Measurements from ENCODE around the gene FBXL19. TPM values are rescaled to one million over a fixed set of nuclear protein-coding genes. Genes with fewer than 3 reads are reported as not detected.

The FBXL19 gene
- total and polyA plus RNA-seq, 2 of the 8 experiments (the other 6 are each of a cell fraction or from before 2014, with no cell fraction given): 47.2 to 72.2 TPM

DNA sequence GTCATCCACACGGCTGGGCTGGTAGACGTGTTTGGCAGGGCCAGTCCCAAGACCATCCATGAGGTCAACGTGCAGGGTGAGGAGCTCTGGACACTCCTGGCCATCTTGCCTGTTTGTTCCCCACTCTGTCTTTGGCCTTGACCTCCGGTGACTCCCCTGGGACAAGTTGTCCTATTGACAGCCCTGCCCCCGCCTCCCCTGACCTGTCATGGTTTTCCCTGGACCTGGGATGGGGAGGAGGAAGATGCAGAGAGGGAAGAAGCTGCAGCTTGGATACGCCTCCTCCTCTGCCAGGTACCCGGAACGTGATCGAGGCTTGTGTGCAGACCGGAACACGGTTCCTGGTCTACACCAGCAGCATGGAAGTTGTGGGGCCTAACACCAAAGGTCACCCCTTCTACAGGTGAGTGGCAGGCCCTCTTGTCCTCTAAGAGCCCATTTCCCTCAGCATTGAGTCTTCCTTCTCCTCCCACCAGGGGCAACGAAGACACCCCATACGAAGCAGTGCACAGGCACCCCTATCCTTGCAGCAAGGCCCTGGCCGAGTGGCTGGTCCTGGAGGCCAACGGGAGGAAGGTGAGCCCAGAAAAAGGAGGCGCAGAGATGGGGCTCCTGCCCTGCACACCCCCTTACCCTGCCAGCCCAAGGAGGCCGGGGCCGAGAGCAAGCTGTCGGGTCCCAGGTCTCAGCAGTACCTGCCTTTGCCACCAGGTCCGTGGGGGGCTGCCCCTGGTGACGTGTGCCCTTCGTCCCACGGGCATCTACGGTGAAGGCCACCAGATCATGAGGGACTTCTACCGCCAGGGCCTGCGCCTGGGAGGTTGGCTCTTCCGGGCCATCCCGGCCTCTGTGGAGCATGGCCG is 63.0 kb downstream of the FBXL19 start:
- Histone ChIP-seq H4K20me1 (replicated peaks in 1 of 2; ENCODE audit: control insufficient read depth in 1 of 2, insufficient read depth in 2 of 2, low read length in 2 of 2) (peaks cover 0 to 11% of the 10 kb centered on the region in 2 experiments), H3K79me2 (ENCODE audit: control insufficient read depth in 1 of 2, insufficient read depth in 2 of 2, low read length in 2 of 2) (no peaks in the 10 kb centered on the region), H2BK15ac (ENCODE audit: low read length) (no peak overlapping the region), H3K4me3 (ENCODE audit: extremely low read depth in 1 of 4, insufficient read depth in 2 of 4, low read depth in 3 of 4, low read length in 4 of 4) (no peak overlapping the region), H3K36me3 (ENCODE audit: control insufficient read depth in 2 of 4, insufficient read depth in 4 of 4, low read length in 3 of 4) (peaks cover 4 to 8% (median 6%) of the 10 kb centered on the region in 4 experiments; a peak in 4 of 8 replicates), H4K91ac (replicated peaks; ENCODE audit: insufficient read length, low read length) (no peak overlapping the region), H2BK20ac (ENCODE audit: low read length) (no peak overlapping the region), H3K23ac (ENCODE audit: insufficient read length) (no peak overlapping the region), H3K9me3 (ENCODE audit: insufficient read depth in 2 of 2, low read depth in 1 of 2, low read length in 1 of 2) (no peaks in the 10 kb centered on the region), H4K8ac (ENCODE audit: extremely low read depth, insufficient read depth, low read length) (peak overlapping the region; percentile 43; the same call in 1 of the 2 replicates), H3K79me1 (ENCODE audit: low read depth, low read length) (no peaks in the 10 kb centered on the region), H4K5ac (ENCODE audit: insufficient read length, low read depth, low read length) (no peak overlapping the region), H3K4ac (replicated peaks; ENCODE audit: insufficient read length, low read depth, low read length) (no peak overlapping the region), H3K18ac (ENCODE audit: extremely low read depth, low read length) (no peak overlapping the region; the same call in 1 of the 2 replicates), H3K9ac (replicated peaks in 1 of 4; ENCODE audit: extremely low read depth in 1 of 4, low read depth in 3 of 4, low read length in 3 of 4) (no peak overlapping the region), H2AK5ac (ENCODE audit: low read depth, low read length) (no peak overlapping the region), H2BK12ac (ENCODE audit: low read depth, low read length) (no peak overlapping the region; the same call in 1 of the 2 replicates), H2BK120ac (replicated peaks; ENCODE audit: low read depth, low read length) (no peak overlapping the region), H3K14ac (ENCODE audit: insufficient read length) (no peak overlapping the region), H3K4me1 (replicated peaks in 1 of 4; ENCODE audit: control insufficient read depth in 3 of 4, insufficient read depth in 4 of 4, low read length in 3 of 4) (peaks cover 0 to 5% (median 2%) of the 10 kb centered on the region in 4 experiments; a peak in 4 of 7 replicates), H2BK5ac (ENCODE audit: low read depth, low read length) (0 out of 2 replicates have a peak overlapping the region, but pooled peaks have one; percentile 35), H3K56ac (replicated peaks; ENCODE audit: insufficient read length, low read depth, low read length) (no peak overlapping the region), H3K23me2 (ENCODE audit: low read depth, low read length) (peaks cover 3% of the 10 kb centered on the region; the same call in 1 of the 2 replicates), H3K27ac (ENCODE audit: low read depth, low read length) (no peak overlapping the region), H2AFZ (ENCODE audit: low read length) (no peak overlapping the region), H3K27me3 (replicated peaks in 1 of 4; ENCODE audit: control insufficient read depth in 3 of 4, extremely low read depth in 1 of 4, insufficient read depth in 3 of 4, low read length in 3 of 4) (no peaks in the 10 kb centered on the region; a peak in 1 of 7 replicates), H3K4me2 (ENCODE audit: insufficient read depth in 1 of 2, low read depth in 2 of 2, low read length in 2 of 2) (no peak overlapping the region)
- no peak for FAIRE-seq
- CTCF ChIA-PET (ENCODE audit: partially characterized antibody): interaction anchor here (0.7 to 5.5 kb wide), 35 partner anchors 10 to 882 kb away, joined by 3 to 39 read pairs (median 7); partner anchors contain the start of genes KAT8, PRSS8, STX4 and ZNF646
- POLR2A ChIA-PET (ENCODE audit: partially characterized antibody): interaction anchor here (0.6 to 5.9 kb wide), 22 partner anchors 9 to 1013 kb away, joined by 3 to 45 read pairs (median 5); partner anchors contain the start of genes KAT8, TAOK2, ZNF646 and ZNF668
- no peak for DNase-seq (ENCODE audit: low read depth in 1 of 2, low spot score in 2 of 2)
- WGBS, 2 experiments (ENCODE audit: extremely low coverage in 1 of 2, insufficient coverage in 1 of 2, insufficient read length in 1 of 2, insufficient replicate concordance in 2 of 2, low coverage in 1 of 2, low lambda C conversion rate in 2 of 2, missing lambda C conversion rate in 1 of 2): 94% methylated on average over 27 of the region's 29 CpGs; no CpG with 5 or more reads in 1 of the 2 experiments
- TF ChIP-seq SRF (IDR thresholded peaks at IDR 0.05; ENCODE audit: low read depth, low read length) (no peak), BCL11A (IDR thresholded peaks at IDR 0.05; ENCODE audit: low read depth in 2 of 2, low read length in 2 of 2) (no peak), RAD21 (IDR thresholded peaks at IDR 0.05 in 1 of 2, conservative IDR thresholded peaks at IDR 0.05 in 1 of 2; ENCODE audit: low read depth in 2 of 2, low read length in 2 of 2) (no peak; a peak in 1 of 4 replicates), CHD2 (IDR thresholded peaks at IDR 0.05; ENCODE audit: low read length) (no peak), TBP (IDR thresholded peaks at IDR 0.05; ENCODE audit: low read depth, low read length) (no peak), SP4 (IDR thresholded peaks at IDR 0.05; ENCODE audit: low read length) (no peak), SP1 (IDR thresholded peaks at IDR 0.05; ENCODE audit: low read depth, low read length) (no peak), EGR1 (IDR thresholded peaks at IDR 0.05; ENCODE audit: borderline replicate concordance, low read depth, low read length) (no peak), GABPA (IDR thresholded peaks at IDR 0.05; ENCODE audit: borderline replicate concordance, insufficient read depth, low read length) (no peak)
- TF ChIP-seq, protein P1, sequence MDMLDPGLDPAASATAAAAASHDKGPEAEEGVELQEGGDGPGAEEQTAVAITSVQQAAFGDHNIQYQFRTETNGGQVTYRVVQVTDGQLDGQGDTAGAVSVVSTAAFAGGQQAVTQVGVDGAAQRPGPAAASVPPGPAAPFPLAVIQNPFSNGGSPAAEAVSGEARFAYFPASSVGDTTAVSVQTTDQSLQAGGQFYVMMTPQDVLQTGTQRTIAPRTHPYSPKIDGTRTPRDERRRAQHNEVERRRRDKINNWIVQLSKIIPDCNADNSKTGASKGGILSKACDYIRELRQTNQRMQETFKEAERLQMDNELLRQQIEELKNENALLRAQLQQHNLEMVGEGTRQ (IDR thresholded peaks at IDR 0.05; ENCODE audit: low read length): no peak
